Activated CD4-positive, alpha-beta T cell treated with anti-CD3 and anti-CD28 coated beads, Interleukin-2, amount 10 ng/mL, durations not matched to agents 24 days and 14 days (primary cell): ENCODE results near the gene EPPIN. TPM values are rescaled to one million over a fixed set of nuclear protein-coding genes. Genes with fewer than 3 reads are reported as not detected.

Experiments used
- total RNA-seq: library from RNA; stranded (reverse); gene quantifications from 2 replicates; pipeline ENCODE4 v1.2.3, GENCODE V29; 2022

EPPIN gene
- total RNA-seq, 1 donor from 2014 or later = not detected

Other genes with a start within 250 kb of the EPPIN start
- gene RBPJL, start 240.6 kb downstream of the EPPIN start, total RNA-seq = not detected in 2 replicates
- gene MATN4, start 239.1 kb downstream of the EPPIN start, total RNA-seq = 1.2 and 1.5 TPM in 2 replicates
- 177 and 185 TPM in 2 replicates for gene SDC4, start 199.0 kb downstream of the EPPIN start, total RNA-seq
- gene SYS1, start 184.2 kb downstream of the EPPIN start, total RNA-seq = 24.4 and 26.2 TPM in 2 replicates
- 0.12 TPM in 1 of 2 replicates, not detected in the other for gene TP53TG5, start 169.1 kb downstream of the EPPIN start, total RNA-seq
- gene DBNDD2, start 139.1 kb downstream of the EPPIN start, total RNA-seq = 19.9 and 25.2 TPM in 2 replicates
- 84.7 and 86.6 TPM in 2 replicates for gene PIGT, start 131.3 kb downstream of the EPPIN start, total RNA-seq
- gene WFDC2, start 77.6 kb downstream of the EPPIN start, total RNA-seq = not detected in 2 replicates
- not detected in 2 replicates for gene SPINT3, start 31.8 kb downstream of the EPPIN start, total RNA-seq
- not detected in 2 replicates for gene WFDC6, start 7.9 kb downstream of the EPPIN start, total RNA-seq
- not detected in 2 replicates for gene WFDC8, start 31.9 kb upstream of the EPPIN start, total RNA-seq
- gene WFDC10A, start 82.3 kb upstream of the EPPIN start, total RNA-seq = not detected in 2 replicates
- gene WFDC9, start 83.9 kb upstream of the EPPIN start, total RNA-seq = not detected in 2 replicates
- not detected in 2 replicates for gene WFDC11, start 122.8 kb upstream of the EPPIN start, total RNA-seq
- not detected in 2 replicates for gene WFDC13, start 154.6 kb upstream of the EPPIN start, total RNA-seq
- not detected in 2 replicates for gene WFDC10B, start 157.6 kb upstream of the EPPIN start, total RNA-seq
- not detected in 2 replicates for gene SPINT4, start 174.9 kb upstream of the EPPIN start, total RNA-seq
- gene WFDC3, start 244.5 kb upstream of the EPPIN start, total RNA-seq = not detected in 2 replicates
- gene DNTTIP1, start 244.6 kb upstream of the EPPIN start, total RNA-seq = 31.9 and 35.3 TPM in 2 replicates